ENCODE measurements around the gene SLC24A3.

SLC24A3 gene

DNA sequence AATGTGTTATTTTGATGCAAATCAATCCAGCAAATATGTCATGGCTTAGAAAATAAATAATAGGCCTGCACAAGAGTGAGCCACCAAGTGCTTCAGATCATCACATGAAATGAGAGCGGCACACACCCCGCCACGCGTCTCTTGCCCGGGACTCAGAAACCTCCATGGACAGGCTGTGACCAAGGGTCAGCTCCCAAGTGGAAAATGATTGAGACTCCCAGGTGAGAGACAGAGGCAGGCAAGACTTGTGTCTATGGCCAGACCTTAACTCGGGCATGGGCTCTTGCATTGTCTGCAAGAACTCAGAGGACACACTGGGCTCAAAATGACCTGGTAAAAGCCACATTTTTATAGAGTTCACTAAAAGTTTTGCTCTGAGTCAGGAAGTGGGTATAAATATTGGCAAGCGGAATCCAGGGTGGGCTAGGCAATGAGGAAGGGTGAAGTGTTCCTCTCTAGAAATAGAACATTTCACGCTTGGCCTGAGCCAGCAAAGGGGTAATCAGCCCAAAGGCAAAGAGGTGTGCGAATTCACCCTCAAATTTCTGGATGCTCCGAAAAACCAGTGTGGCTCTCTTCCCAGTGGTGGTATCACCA is 514.9 kb downstream of the SLC24A3 start:
- TF ChIP-seq, protein P1, sequence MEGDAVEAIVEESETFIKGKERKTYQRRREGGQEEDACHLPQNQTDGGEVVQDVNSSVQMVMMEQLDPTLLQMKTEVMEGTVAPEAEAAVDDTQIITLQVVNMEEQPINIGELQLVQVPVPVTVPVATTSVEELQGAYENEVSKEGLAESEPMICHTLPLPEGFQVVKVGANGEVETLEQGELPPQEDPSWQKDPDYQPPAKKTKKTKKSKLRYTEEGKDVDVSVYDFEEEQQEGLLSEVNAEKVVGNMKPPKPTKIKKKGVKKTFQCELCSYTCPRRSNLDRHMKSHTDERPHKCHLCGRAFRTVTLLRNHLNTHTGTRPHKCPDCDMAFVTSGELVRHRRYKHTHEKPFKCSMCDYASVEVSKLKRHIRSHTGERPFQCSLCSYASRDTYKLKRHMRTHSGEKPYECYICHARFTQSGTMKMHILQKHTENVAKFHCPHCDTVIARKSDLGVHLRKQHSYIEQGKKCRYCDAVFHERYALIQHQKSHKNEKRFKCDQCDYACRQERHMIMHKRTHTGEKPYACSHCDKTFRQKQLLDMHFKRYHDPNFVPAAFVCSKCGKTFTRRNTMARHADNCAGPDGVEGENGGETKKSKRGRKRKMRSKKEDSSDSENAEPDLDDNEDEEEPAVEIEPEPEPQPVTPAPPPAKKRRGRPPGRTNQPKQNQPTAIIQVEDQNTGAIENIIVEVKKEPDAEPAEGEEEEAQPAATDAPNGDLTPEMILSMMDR (IDR thresholded peaks at IDR 0.05; ENCODE audit: low read length, missing control alignments), result no peak
- H3K4me3 ChIP-seq (replicated peaks; ENCODE audit: low read depth, low read length), result no peak overlapping the region
- no peak for DNase-seq (ENCODE audit: low read depth)

DNA sequence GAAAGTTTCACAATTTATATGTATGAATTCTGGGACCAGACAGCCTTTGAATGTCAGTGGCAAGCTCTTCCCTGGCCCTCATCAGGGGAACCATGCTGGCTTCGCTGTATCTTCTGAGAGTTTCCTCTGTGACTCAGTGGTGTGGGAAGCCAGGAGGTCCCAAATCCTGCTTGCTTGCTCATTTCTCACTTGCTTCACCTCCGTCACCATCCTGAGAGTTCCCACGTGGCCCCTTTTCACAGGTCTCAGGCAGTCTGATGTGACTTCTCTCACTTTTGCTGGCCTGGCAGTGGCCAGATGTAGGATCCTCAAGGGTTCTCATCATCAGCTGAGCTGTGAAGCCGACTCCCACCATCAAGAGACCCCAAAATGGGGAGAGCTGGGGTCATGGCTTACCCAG is 517.2 kb downstream of the SLC24A3 start:
- TF ChIP-seq, protein P1 (IDR thresholded peaks at IDR 0.05; ENCODE audit: low read length, missing control alignments), result no peak
- H3K4me3 ChIP-seq (replicated peaks; ENCODE audit: low read depth, low read length), result no peak overlapping the region
- no peak for DNase-seq (ENCODE audit: low read depth)

DNA sequence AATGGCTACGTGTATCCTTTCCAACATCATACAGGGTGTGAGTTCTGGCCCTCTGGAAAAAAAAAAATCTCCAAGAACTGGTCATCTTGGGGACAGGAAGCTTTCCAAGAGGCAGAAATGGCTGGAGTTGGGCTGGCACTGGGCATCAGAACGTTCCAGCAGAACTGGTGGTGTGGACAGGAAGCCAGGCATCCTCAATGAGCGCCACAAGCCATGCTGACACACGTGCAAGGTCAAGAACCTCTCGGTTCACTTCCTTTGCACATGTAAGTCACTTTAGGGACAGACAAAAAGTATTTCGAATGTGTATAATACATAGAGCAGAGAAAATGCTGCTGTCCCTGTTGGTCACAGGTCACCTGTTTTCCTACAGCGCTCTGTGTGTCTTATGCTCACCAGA is 518.3 kb downstream of the SLC24A3 start:
- TF ChIP-seq, protein P1 (IDR thresholded peaks at IDR 0.05; ENCODE audit: low read length, missing control alignments), result no peak
- no peak overlapping the region for H3K4me3 ChIP-seq (replicated peaks; ENCODE audit: low read depth, low read length)
- no peak for DNase-seq (ENCODE audit: low read depth)

DNA sequence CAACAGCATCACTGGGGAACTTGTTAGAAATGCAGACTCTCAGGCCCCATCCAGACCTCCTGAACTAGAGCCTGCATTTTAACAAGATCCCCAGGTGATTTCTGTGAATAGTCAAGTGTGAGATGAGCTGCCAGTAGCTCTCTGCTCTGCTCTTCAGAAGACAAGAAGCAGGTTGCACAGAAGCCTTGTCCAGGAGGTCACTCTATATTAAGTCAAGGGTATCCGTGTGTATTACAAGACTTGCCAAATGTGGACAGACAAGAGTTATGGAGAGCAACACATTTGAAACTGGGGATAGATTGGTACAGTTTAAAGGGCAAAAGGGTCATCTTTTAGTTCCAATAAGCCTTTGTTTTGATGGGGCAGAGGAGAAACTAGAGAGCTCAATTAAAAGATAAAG is 522.4 kb downstream of the SLC24A3 start:
- TF ChIP-seq, protein P1 (IDR thresholded peaks at IDR 0.05; ENCODE audit: low read length, missing control alignments), result no peak
- DNase-seq (ENCODE audit: low read depth), result no peak
- H3K4me3 ChIP-seq (replicated peaks; ENCODE audit: low read depth, low read length), result no peak overlapping the region

DNA sequence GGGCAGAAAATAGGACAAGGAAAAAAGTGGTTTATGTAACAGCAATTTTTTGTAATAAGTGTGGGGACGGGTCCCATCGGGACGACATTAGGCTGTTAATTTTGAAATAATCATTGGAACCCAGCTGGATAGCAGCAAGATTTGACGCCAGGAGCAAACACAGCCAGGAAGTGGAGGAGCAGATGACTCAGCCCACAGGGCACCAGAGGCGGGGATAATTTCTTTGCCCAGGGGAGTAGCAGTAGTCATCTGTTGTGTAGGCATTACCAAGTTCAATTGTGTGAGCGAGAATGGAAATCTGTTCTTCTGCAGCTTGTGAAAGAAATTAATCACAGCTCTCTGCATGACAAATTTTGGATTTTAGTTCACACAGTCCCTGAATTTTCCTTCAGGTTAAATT is 523.0 kb downstream of the SLC24A3 start:
- no peak overlapping the region for H3K4me3 ChIP-seq (replicated peaks; ENCODE audit: low read depth, low read length)
- peak; percentile 92 for DNase-seq (ENCODE audit: low read depth)
- TF ChIP-seq, protein P1 (IDR thresholded peaks at IDR 0.05; ENCODE audit: low read length, missing control alignments), result no peak

DNA sequence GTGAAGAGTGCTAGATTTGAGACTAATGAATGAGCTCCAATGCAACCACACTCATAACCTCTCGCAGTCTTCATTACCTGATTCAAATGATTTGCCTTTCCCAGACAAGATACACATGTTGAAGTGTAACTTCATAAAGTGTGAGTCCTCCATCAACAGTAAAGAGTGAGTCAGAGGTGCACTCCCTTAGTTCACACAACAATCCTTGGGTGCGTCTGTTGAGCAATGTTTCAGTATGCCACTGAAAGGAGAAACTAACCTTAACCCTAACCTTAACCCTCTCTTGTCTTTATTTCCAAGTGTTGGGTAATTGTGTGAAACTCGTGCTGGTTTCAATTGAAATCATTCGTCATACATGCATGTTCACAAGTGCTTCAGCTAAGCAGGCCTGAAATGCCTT is 524.6 kb downstream of the SLC24A3 start:
- TF ChIP-seq, protein P1 (IDR thresholded peaks at IDR 0.05; ENCODE audit: low read length, missing control alignments), result no peak
- H3K4me3 ChIP-seq (replicated peaks; ENCODE audit: low read depth, low read length), result no peak overlapping the region
- DNase-seq (ENCODE audit: low read depth), result peak; percentile 79

DNA sequence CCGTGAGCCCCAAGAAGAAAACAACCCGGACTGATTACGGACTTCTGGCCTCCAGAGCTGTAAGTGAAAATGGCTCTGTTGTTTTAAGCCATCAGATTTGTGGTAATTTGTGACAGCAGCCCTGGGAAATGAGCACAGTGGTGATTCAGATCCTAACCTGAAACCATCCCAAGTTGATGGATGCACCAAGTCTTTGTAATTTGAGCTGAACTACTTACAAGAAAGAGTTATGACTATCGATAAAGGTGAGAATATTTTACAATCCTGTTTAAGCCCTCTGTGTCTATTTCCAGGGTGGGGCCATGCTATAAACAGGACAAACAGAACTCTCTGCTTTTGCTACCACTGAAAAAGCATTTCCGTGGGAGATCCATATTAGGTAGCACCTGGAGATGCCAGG is 526.5 kb downstream of the SLC24A3 start:
- no peak overlapping the region for H3K4me3 ChIP-seq (replicated peaks; ENCODE audit: low read depth, low read length)
- DNase-seq (ENCODE audit: low read depth), result no peak
- TF ChIP-seq, protein P1 (IDR thresholded peaks at IDR 0.05; ENCODE audit: low read length, missing control alignments), result no peak

Data from fibroblast of pulmonary artery (primary cell).